Activated CD4-positive, CD25-positive, alpha-beta regulatory T cell treated with anti-CD3 and anti-CD28 coated beads, Interleukin-2, amount 50 U/mL, for 24 hours (primary cell): ENCODE measurements around the gene FAM8A1.
"Not testable (repeated sequence)": the region's sequence is repeated elsewhere in the genome, so short reads cannot be mapped to it uniquely, and the experiment has no call there.

ENCODE experiments used
- ATAC-seq, 2 donors: fragments of 150-1000 bp; cut with Tn5 transposase; one replicate each; pipeline ENCODE4 v1.10.0; 2021; ENCODE audit warnings: mild to moderate bottlenecking in 1 of 2, moderate library complexity in 1 of 2

The FAM8A1 gene, protein sequence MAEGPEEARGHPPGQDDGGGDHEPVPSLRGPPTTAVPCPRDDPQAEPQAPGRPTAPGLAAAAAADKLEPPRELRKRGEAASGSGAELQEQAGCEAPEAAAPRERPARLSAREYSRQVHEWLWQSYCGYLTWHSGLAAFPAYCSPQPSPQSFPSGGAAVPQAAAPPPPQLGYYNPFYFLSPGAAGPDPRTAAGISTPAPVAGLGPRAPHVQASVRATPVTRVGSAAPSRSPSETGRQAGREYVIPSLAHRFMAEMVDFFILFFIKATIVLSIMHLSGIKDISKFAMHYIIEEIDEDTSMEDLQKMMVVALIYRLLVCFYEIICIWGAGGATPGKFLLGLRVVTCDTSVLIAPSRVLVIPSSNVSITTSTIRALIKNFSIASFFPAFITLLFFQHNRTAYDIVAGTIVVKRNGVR

GRCh38 chr6:17599877-17600526 lies at the start of gene FAM8A1:
Gene FAM8A1 (plus strand): TSS chr6:17600302. CDS start chr6:17600410, 108 bp downstream.
- peak; percentile 90 to 92 for ATAC-seq

DNA sequence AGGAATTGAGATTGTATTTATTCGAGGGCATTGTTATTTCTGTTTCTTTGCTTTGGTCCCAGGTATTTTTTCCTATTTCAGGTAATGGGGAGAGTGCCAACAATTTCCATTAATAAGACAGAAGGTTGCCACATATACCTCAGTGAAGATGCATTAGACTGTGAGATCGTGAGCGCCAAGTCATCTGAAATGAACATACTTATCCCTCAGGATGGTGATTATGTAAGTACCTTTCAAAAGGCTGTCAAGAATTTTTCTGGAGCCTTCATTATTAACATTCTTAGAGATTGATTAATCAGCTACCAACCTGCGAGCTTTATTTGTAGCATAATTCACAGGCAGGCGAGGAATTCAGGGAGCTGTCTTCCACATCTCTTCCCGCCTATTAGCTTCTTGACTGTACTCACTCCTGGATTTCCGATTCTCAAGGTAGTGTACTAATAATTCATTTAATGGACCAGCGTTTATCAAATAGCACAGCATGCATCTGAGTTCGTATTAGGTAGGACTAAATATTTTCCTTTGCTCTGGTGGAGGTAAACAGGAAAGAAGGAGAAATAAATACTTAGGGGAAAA lies 48.6 kb upstream of the FAM8A1 start:
- no peak for ATAC-seq

GRCh38 chr6:17552861-17553260 lies 47.2 kb upstream of the FAM8A1 start:
- no peak for ATAC-seq

DNA sequence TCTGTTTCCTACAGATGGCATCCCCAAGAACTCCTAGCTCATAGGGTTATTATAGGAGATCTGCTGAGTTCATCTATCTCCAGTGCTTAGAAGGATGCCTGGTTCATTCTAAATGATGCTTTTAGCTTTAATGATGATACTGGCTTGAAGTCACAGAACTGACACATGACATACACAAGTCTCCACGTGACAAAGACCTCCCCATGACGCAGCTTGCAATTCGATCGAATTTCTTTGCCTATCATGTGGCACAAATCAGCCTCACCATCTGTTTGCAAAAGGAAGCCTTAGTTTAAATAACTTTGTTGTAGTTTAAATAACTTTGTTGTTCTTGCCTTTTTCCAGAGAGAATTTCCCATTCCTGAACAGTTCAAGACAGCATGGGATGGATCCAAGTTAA lies 44.1 kb upstream of the FAM8A1 start:
- no peak for ATAC-seq

DNA sequence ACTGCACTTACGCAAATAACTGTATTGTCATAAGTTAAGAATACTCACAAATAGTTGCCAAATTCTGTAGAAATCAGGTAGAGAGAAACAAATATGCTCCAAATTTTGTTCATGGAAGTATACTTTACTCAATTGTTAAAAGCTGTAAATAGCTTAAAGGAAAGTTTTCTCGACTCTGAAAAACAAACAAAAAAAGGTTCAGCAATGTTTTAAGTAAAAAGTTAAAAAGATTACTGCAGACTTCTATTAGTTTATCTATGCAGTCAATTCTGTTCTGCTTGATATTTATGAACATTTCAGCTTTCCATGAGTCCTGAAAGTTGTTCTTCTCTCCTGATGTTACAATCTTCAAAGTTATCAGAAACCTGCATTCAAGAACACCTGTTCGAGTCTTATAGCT lies 37.5 kb upstream of the FAM8A1 start:
- no peak for ATAC-seq

- ATAC-seq, result no peak
Observed at GRCh38 chr6:17565399-17565798, 34.7 kb upstream of the FAM8A1 start.

- ATAC-seq, result no peak
Observed at GRCh38 chr6:17574866-17575560, 25.1 kb upstream of the FAM8A1 start.

DNA sequence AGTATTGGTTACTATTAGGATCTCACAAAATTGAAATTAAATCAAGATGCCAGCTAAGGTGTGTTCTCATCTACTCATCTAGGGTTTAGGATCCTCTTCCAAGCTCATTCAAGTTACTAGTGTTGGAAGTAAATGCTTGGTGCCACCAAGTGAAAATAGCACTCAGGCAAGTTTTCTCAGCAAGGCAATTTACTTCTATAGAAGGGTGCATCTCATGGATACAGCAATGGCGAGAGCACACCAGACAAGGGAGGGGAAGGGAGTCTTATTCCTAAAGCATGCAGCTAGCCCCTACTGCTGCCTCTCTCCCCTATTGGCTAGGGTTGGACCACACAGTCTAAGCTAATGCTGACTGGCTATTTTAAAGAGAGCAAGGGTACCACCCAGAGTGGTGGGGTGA lies 23.0 kb upstream of the FAM8A1 start:
- no peak for ATAC-seq

DNA sequence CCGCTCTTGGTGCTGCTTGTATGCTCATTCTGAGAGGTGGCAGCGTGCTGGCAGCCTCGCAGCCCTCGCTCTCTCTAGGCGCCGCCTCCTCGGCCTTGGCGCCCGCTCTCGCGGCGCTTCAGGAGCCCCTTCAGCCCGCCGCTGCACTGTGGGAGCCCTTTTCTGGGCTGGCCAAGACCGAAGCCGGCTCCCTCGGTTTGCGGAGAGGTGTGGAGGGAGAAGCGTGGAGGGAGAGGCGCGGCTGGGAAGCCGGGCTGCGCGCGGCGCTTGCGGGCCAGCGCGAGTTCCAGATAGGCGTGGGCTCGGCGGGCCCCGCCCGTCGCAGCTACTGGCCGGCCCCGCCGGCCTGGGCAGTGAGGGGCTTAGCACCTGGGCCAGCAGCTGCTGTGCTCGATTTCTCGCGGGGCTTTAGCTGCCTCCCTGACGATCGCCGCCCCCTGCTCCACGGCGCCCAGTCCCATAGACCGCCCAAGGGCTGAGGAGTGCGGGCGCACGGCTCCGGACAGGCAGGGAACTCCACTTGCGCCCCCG lies 19.5 kb upstream of the FAM8A1 start:
- peak; percentile 76 to 89 for ATAC-seq

GRCh38 chr6:17581282-17581681 lies 18.8 kb upstream of the FAM8A1 start:
- not testable (repeated sequence) for ATAC-seq

GRCh38 chr6:17583811-17584210 lies 16.3 kb upstream of the FAM8A1 start:
- ATAC-seq, result peak in 1 of 2 donors; percentile 31

GRCh38 chr6:17584241-17584803 lies 15.8 kb upstream of the FAM8A1 start:
- peak in 1 of 2 donors; percentile 46 for ATAC-seq

- ATAC-seq, result peak in 1 of 2 donors; percentile 28
Observed at GRCh38 chr6:17585766-17586490, 14.2 kb upstream of the FAM8A1 start.

DNA sequence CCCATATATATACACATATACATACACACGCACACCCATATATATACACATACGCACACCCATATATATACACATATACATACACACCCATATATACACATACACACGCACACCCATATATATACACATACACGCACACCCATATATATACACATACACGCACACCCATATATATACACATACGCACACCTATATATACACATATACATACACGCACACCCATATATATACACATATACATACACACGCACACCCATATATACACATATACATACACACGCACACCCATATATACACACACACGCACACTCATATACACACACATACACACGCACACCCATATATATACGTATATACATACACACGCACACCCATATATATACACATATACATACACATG lies 13.5 kb upstream of the FAM8A1 start:
- ATAC-seq, result not testable (repeated sequence)

GRCh38 chr6:17588011-17588410 lies 12.1 kb upstream of the FAM8A1 start:
- no peak for ATAC-seq

DNA sequence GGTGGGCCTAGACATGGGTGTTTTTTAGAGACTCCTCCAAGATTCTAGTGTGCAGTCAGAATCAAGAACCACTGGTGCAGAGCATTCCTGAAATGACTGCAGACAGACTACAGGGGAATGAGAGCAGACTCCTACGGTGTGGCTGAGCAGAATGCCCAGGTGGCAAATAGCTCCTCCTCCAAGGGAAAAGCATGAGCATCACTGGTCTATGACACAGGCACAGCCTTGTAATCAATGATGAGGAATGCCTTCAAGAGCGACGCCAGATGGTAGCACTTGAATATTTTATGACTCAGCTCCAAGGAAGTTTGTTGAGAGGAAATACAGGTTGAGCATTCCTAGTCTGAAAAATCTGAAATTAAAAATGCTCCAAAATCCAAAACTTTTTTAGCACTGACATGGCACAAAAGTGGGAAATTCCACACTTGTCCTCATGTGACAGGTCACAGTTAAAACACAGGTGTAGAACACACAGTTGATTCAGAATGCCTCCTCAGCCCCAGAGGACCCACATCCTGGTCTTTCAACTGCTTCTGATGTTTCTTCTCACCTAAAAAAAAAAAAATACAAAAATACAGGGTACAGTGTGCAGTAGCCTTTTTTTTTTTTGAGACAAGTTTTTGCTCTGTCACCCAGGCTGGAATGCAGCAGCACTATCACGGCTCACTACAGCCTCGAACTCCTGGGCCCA lies 10.6 kb upstream of the FAM8A1 start:
- ATAC-seq, result peak; percentile 35 to 70

GRCh38 chr6:17591287-17591686 lies 8.8 kb upstream of the FAM8A1 start:
- ATAC-seq, result no peak

- ATAC-seq, result no peak
Observed at GRCh38 chr6:17593246-17593645, 6.9 kb upstream of the FAM8A1 start.

DNA sequence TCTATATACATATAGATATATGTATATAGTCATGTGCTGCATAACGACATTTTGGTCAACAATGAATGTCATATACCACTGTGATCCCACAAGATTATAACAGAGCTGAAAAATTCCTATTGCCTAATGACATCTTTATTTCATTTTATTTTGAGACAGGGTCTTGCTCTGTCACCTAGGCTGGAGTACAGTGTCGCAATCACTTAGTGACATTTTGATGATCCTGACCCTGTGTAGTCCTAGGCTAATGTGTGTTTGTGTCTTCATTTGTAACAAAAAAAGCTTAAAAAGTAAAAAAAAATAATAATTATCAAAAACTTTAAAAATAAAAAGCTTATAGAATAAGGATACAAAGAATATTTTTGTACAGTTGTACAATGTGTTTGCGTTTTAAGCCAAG lies 4.0 kb upstream of the FAM8A1 start:
- ATAC-seq, result no peak

DNA sequence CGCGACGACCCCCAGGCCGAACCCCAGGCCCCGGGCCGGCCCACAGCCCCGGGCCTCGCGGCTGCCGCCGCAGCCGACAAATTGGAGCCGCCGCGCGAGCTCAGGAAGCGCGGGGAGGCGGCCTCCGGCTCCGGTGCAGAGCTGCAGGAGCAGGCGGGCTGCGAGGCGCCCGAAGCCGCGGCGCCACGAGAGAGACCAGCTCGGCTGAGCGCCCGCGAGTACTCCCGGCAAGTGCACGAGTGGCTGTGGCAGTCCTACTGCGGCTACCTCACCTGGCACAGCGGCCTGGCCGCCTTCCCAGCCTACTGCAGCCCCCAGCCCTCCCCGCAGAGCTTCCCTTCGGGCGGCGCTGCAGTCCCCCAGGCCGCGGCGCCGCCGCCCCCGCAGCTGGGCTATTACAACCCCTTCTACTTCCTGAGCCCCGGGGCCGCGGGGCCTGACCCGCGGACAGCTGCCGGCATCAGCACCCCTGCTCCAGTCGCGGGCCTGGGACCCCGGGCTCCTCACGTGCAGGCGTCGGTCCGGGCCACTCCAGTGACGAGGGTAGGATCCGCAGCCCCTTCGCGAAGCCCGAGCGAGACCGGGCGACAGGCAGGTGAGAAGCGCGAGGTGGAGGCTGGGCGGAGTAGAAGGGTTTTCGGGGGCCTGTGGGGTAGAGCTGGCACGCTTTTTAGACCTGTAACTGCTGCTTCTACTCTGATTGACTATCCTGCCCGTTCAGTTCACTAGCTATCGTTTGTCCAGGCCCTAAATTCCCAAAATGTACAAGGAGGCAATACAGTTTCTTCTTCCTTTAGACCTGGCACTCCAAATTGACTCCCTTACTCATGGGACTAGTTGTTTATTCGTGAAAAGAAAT lies 654 bp downstream of the FAM8A1 start:
- peak; percentile 34 to 60 for ATAC-seq
